ENCODE results near the gene ATP2A1.

The ATP2A1 gene

DNA sequence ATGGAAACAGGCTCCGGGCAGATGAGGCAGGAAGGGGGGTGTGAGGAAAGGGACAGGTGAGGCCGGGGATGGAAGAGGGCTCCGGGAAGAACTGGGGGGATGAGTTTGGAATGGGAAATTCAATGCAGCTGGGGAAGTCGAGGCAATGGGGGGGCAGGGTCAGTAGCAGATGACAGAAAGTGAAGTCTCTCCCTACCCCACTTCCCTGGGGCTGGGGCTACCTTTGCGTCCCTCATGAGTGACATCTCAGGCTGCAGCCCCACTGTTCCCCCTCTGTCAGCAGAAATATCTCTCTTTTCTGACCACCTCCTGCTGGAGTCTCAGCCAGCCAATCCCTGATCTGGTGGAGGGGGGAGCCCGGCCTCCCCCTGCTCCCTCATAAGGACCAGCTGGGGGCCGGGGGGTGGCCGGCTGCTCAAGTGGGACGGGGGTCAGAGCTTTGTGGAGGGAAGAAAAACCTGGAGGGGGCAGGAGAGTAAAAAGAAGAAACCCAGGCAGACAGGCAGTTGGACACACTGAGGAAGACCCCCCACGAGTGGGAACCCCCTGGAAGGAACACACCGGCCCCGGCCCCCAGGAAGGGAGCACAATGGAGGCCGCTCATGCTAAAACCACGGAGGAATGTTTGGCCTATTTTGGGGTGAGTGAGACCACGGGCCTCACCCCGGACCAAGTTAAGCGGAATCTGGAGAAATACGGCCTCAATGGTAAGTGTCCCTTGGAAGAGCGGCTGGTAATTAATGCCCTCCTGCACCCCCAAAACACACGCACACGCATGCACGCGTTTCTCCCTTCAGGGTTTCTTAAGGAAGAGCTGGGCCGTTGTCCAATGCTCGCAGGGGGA, at the start of gene ATP2A1:
ATP2A1 (plus strand) TSS at position 406 of the 844 bp plus-strand sequence; CDS start at position 590, 184 bp downstream.
- no peak for DNase-seq

- DNase-seq, result no peak
These were observed 48.5 kb upstream of the ATP2A1 start for GRCh38 chr16:28829747-28830146.

GRCh38 chr16:28830531-28830930, 47.8 kb upstream of the ATP2A1 start:
- no peak for DNase-seq

- no peak for DNase-seq
These were observed 43.9 kb upstream of the ATP2A1 start for GRCh38 chr16:28834349-28834748.

- no peak for DNase-seq
These were observed 43.1 kb upstream of the ATP2A1 start for GRCh38 chr16:28834873-28835863.

- DNase-seq, result no peak
These were observed 42.2 kb upstream of the ATP2A1 start for GRCh38 chr16:28835864-28836760.

GRCh38 chr16:28836761-28837064, 41.6 kb upstream of the ATP2A1 start:
- no peak for DNase-seq

- no peak for DNase-seq
These were observed 40.4 kb upstream of the ATP2A1 start for GRCh38 chr16:28837672-28838557.

GRCh38 chr16:28838558-28838918, 39.8 kb upstream of the ATP2A1 start:
- DNase-seq, result no peak

GRCh38 chr16:28839004-28839639, 39.2 kb upstream of the ATP2A1 start:
- DNase-seq, result no peak

GRCh38 chr16:28839899-28840298, 38.4 kb upstream of the ATP2A1 start:
- no peak for DNase-seq

GRCh38 chr16:28842696-28843095, 35.6 kb upstream of the ATP2A1 start:
- no peak for DNase-seq

GRCh38 chr16:28843766-28844165, 34.5 kb upstream of the ATP2A1 start:
- no peak for DNase-seq

DNA sequence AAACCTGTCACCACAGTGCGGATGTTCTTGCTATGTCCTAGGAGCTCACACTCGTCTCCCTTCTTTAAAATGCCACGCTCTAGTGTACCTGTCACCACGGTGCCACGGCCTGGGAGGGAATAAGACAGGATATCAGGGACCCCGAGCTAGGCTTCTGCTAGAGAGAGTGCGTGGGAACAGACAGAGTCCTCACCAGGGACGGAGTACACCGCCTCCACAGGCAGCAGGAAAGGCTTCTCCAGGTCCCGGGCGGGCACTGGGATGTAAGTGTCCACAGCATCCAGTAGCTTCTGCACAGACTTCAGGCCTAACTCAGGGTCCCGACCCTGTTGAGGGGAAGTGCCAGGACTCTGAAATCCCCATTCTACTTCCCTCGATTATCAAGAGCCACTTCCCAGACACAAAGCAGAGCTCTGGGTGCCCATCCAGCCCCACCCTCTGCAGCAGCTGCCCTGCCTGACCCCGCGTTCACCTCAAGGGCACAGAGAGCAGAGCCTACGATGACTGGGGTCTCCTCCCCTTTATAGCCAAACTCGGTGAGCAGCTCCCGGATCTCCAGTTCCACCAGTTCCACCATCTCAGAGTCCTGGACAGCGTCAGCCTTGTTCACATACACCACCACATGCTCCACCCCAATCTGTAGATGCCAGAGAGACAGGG, 33.9 kb upstream of the ATP2A1 start:
- DNase-seq, result no peak

- DNase-seq, result peak; percentile 27 to 38
These were observed 33.0 kb upstream of the ATP2A1 start for GRCh38 chr16:28845293-28845692.

DNA sequence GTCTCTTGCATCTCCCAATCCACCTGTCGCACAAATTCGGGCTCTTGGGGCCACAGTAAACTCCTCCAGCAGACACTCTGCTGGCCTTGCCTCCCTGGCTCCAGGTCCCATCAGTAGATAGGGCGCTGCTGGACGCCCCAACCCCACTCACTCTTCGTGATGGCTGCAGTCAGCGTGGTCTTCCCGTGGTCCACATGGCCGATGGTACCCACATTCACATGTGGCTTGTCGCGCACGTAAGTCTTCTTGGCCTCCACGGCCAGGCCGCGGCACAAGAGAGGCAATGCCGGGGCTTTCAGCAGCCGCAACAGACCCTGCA, 32.6 kb upstream of the ATP2A1 start:
- DNase-seq, result no peak

DNA sequence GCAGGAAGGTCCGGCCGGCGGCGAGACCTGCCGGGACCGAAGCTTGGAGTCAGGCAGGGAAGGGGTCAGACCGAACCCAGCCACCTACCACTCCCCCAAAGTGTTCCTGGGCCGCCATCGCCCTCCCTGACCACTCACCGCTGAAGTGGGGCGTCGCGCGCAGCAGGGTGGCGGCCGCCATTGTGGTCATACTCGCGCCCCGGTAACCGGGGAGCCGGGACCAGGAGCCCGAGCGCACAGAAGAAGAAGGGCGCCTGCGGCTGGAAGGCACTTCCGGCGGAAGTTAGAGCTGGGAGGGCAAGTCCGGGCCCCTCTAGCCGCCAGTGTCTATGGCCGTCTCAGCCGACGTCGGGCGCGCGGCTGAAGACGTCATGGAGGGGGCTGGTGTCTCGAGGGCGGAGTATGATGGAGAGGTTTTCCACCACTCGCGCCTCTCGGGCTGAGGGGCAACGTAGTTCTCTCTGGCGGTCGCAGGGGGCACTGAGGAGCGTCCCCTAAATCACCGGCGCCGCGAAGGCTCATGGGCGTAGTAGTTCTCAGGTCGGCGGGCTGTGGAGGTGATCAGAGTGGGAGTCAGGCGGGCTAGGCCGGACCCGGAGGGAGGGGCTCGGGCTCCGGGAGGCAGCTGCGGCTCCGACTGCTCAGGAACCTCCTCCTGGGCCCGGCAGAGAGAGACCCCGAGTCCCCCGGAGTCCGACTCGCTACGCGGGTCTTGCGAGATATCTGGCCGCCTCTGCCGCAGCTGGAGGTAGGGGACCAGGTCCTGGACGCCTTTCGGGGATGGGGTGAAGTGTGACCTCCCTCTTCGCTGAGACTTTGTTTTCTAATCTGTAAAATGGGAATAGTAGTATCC, 32.0 kb upstream of the ATP2A1 start, which contains the start of gene TUFM:
TUFM (minus strand) TSS at position 269 of the 853 bp plus-strand sequence; CDS start at position 190, 79 bp downstream.
- DNase-seq, result peak; percentile 97 to 98

GRCh38 chr16:28846933-28847273, 31.4 kb upstream of the ATP2A1 start:
- no peak for DNase-seq

- no peak for DNase-seq
These were observed 19.9 kb upstream of the ATP2A1 start for GRCh38 chr16:28858421-28858820.

DNA sequence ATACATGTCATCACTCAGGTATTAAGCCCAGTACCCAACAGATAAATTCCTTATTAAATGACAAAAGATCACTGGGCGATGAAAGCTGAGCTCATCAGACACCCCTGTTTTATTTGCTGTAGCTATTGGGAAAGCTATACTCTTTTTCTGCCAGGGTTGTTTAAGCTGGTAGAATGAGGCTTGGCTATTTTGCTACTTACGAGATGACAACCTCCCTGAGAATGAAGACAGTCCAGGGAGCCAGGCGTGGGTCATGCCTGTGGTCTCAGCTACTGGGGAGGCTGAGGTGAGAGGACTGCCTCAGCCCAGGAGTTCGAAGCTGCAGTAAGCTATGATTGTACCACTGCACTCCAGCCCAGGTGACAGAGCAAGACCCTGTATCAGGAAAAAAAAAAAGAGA, 19.0 kb upstream of the ATP2A1 start:
- DNase-seq, result no peak
